GM12864 (cell line): Measurements from ENCODE around the gene ANKRD39.

Experiments used
- DNase-seq: peaks from one replicate; pipeline ENCODE4 v3.0.0-alpha.2; 2011; ENCODE audit warnings: low read depth
- H3K4me3 ChIP-seq: 2 replicates; pipeline ENCODE4 v1.5.1; 2011; ENCODE audit warnings: mild to moderate bottlenecking, low read depth, low read length, control low read depth
- TF ChIP-seq, protein P1 (sequence below): IDR thresholded peaks from 2 replicates; pipeline ENCODE4 v1.5.1; 2011; ENCODE audit warnings: low read depth, mild to moderate bottlenecking, moderate library complexity, low read length, control low read depth, inconsistent platforms; ENCODE audit errors: missing control alignments

ANKRD39 gene

DNA sequence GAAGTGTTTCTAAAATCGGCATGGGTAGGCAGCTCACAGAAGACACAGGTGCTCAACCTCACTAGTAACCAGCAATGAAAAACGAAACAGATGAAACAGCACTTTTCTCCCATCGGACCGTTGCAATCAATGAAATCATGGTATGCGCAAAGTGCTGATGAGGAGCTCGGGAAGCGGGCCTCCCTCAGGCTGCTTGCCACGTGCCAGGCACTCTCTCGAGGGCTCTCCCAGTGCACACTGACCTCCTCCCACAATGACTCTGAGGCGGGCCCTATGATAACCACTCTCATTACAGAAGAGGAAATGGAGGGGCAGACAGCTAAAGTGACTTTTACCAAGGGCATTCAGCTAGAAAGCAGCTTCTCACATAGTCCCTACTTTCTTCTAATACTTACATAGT, 10.2 kb downstream of the ANKRD39 start:
- TF ChIP-seq, protein P1, sequence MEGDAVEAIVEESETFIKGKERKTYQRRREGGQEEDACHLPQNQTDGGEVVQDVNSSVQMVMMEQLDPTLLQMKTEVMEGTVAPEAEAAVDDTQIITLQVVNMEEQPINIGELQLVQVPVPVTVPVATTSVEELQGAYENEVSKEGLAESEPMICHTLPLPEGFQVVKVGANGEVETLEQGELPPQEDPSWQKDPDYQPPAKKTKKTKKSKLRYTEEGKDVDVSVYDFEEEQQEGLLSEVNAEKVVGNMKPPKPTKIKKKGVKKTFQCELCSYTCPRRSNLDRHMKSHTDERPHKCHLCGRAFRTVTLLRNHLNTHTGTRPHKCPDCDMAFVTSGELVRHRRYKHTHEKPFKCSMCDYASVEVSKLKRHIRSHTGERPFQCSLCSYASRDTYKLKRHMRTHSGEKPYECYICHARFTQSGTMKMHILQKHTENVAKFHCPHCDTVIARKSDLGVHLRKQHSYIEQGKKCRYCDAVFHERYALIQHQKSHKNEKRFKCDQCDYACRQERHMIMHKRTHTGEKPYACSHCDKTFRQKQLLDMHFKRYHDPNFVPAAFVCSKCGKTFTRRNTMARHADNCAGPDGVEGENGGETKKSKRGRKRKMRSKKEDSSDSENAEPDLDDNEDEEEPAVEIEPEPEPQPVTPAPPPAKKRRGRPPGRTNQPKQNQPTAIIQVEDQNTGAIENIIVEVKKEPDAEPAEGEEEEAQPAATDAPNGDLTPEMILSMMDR, result no peak
- DNase-seq, result no peak

DNA sequence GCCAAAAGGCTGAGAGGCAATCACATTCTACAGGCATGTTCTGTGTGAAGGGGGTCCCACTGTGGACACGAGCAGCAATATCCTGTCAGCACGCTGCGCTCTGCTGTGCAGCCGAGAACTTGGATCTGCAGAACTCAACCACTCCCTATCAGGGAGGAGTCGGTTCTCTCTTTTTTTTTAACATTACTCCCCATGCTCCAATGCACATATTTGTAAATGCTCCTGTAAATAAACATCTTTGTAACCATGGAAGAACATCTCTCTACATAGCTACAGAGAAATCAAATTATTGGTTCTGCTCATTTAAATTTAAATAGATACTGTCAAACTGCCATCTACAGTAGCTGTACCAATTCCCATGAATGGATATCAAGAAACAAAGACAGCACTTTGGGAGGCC, 11.0 kb downstream of the ANKRD39 start:
- no peak overlapping the region for H3K4me3 ChIP-seq
- no peak for DNase-seq
- TF ChIP-seq, protein P1, result no peak

More for the DNA sequence above, 10.2 kb downstream of the ANKRD39 start:
- H3K4me3 ChIP-seq, result no peak overlapping the region

DNA sequence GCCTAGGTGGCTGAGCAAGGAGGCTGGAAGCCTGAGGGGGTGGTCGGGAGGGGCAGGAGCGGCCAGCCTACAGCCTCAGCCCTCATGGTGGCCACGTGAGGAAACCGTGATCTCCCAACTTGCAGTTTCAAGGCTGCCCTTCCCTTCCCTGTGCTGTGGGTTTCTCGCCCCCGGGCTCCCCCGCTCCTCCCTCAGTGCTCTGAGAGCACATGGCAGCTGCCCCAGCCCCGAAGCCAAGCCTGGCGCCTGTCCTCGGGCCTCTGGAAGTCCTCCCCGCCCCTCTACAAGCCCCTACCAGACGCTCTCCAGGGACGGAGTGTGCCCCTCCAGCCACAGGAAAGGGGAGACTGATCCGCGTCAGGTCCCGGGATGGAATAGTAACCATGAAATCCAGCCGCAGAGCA, 13.4 kb downstream of the ANKRD39 start:
- no peak for DNase-seq
- TF ChIP-seq, protein P1, result no peak
- H3K4me3 ChIP-seq, result no peak overlapping the region

DNA sequence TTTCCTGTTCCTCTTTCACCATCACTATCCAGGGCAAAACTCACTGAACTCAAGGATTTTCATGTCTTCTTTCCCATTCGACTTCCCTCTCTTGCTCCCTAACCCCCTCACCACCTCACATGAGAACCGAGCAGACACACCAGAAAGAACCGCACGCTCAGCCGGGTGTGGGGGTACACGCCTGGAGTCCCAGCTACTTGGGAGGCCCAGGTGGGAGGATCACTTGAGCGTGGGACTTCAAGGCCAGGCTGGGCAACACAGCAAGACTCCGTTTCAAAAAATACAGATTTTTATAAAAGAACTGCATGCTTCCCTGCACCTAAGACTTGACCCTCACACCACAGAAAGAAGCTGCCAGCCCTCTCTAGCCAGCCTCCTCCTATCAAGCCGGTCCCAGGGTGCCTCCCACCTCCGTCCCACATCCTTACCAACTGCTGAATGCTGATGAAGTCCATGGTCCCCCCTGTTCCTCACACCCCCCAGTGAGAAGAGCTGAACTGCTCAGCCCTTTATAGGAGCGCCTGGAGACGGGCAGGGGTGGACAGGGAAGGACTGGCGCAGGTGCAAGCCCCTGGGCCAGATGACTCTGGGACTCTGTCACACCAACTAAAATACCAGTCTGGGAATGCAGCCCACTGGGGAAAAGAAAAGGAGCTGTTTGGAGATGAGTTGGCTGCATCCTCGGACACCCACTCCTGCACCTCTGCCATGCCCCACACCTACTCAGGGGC, 14.1 kb downstream of the ANKRD39 start, which contains the start of gene ANKRD23:
TSS of gene ANKRD23 (minus strand) at position 484 of the 731 bp plus-strand sequence. CDS start at position 455, 29 bp downstream.
- DNase-seq, result no peak
- no peak within 1 kb of the TSS for H3K4me3 ChIP-seq
- TF ChIP-seq, protein P1, result no peak

DNA sequence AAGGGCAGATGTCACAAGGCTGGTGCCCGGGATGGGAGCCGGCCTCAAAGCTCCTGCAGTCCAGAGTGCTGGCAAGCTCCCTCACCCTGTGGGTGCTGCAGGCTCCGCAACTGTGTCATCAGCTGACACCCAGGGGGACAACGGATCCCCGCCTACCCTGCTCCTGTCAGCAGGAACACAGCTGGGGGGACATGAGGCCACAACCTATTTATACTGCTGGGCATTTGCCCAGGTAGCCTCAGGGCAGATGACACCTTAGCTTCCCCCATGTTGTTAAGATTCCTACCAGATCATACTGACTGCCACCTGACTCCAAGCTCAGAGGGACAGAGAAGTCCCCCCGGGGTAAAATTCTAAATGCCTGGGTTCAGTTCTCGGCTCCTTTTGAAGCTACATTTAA, 15.2 kb downstream of the ANKRD39 start:
- DNase-seq, result no peak
- TF ChIP-seq, protein P1, result no peak
- no peak overlapping the region for H3K4me3 ChIP-seq

DNA sequence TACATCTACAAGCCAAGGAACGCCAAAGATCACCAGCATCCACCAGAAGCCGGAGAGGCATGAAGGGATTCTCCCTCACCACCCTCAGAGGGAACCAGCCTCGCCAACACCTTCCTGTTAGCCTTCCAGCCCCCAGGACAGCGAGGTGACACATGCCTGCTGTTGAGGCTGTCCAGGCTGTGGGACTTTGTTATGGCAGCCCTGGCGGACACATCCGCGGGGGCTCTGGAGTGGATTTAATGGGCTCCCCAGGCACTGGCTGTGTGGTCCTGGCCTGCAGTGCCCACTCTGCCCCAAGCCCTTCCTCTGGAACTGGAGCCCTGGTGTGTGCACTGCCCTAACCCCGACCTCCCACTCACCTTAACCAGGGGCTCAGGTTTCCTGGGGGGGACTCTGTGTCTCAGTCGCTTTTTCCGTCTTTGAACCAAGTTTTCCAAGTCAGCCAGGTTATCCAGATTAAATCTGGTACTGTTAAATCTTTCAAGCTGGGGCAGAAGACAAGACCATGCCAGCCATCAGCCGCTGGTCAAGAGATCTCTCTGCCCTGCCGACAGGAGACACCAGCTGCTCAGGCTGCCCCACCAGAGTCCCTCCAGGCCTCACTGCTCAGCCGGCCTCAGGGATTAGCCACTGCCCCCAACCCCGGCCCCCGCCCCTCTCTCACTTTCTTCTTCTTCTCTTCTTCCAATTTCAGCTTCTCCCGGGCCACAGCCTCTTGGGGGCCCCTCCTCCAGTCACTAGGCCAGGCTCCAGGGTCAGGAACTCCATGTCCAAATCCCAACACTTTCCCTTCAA, 15.9 kb downstream of the ANKRD39 start:
- DNase-seq, result no peak
- H3K4me3 ChIP-seq, result no peak overlapping the region
- TF ChIP-seq, protein P1, result no peak
